NCI-H2196 treated with DMSO at 0.1 percent for 48 hours (cell line): ENCODE results near the gene C1GALT1.

ENCODE experiments used
- DNase-seq: peaks from one replicate; lab custom pipeline; 2025; ENCODE audit not compliant: unreplicated experiment; lab: John Stamatoyannopoulos, UW

The C1GALT1 gene

GRCh38 chr7:7265081-7266075 lies 83.0 kb downstream of the C1GALT1 start:
- DNase-seq, result no peak

GRCh38 chr7:7266257-7266881 lies 84.0 kb downstream of the C1GALT1 start:
- DNase-seq, result no peak

- DNase-seq, result no peak
Measured at GRCh38 chr7:7271094-7271874, 88.9 kb downstream of the C1GALT1 start.

- DNase-seq, result no peak
Measured at GRCh38 chr7:7272294-7272693, 90.0 kb downstream of the C1GALT1 start.

- no peak for DNase-seq
Measured at GRCh38 chr7:7274782-7275181, 92.4 kb downstream of the C1GALT1 start.

- DNase-seq, result no peak
Measured at GRCh38 chr7:7276161-7276560, 93.8 kb downstream of the C1GALT1 start.

GRCh38 chr7:7290429-7291122 lies 108.2 kb downstream of the C1GALT1 start:
- DNase-seq, result no peak

- DNase-seq, result no peak
Measured at GRCh38 chr7:7292085-7292484, 109.7 kb downstream of the C1GALT1 start.

- no peak for DNase-seq
Measured at GRCh38 chr7:7292608-7293007, 110.3 kb downstream of the C1GALT1 start.

- DNase-seq, result no peak
Measured at GRCh38 chr7:7293092-7293491, 110.7 kb downstream of the C1GALT1 start.

- DNase-seq, result no peak
Measured at GRCh38 chr7:7294911-7295310, 112.6 kb downstream of the C1GALT1 start.
